Bronchial epithelial cell (primary cell): ENCODE measurements around the gene GTF2I. TPM values are rescaled to one million over a fixed set of nuclear protein-coding genes. Genes with fewer than 3 reads are reported as not detected.
"Not testable (repeated sequence)": the region's sequence is repeated elsewhere in the genome, so short reads cannot be mapped to it uniquely, and the experiment has no call there.

Source experiments
- DNase-seq: peaks from one replicate; pipeline ENCODE4 v3.0.0-alpha.2; 2010; ENCODE audit warnings: low read depth
- FAIRE-seq: peaks from 2 replicates; lab custom pipeline; 2011; peaks lifted over from hg19 to GRCh38; lab: Jason Lieb, UNC
- H3K27me3 ChIP-seq: 2 replicates; pipeline ENCODE4 v1.5.1; 2011; ENCODE audit warnings: low read length; ENCODE audit not compliant: control insufficient read depth, insufficient read depth
- H3K36me3 ChIP-seq: 2 replicates; pipeline ENCODE4 v1.5.1; 2011; ENCODE audit warnings: low read length; ENCODE audit not compliant: control insufficient read depth, insufficient read depth
- H3K4me3 ChIP-seq: 2 replicates; pipeline ENCODE4 v1.5.1; 2011; ENCODE audit warnings: mild to moderate bottlenecking, low read depth, low read length, control low read depth
- CTCF ChIP-seq: IDR thresholded peaks from 2 replicates; pipeline ENCODE4 v1.5.1; 2011; ENCODE audit warnings: mild to moderate bottlenecking, moderate library complexity, low read length, control low read depth, inconsistent platforms; ENCODE audit not compliant: insufficient read depth, severe bottlenecking
- total RNA-seq: library from RNA; depleted of rRNA; stranded (reverse); fragments of >200 nt; gene quantifications from 2 replicates; pipeline ENCODE4 v1.2.1, GENCODE V29; 2014

Gene GTF2I
- total RNA-seq, 1 donor from 2014 or later = 46.1 TPM

- FAIRE-seq (no peak), DNase-seq (peak; percentile 31)
- no peaks in the 10 kb centered on the region for H3K36me3 ChIP-seq
- TF ChIP-seq CTCF = no peak
- no peaks in the 10 kb centered on the region for H3K27me3 ChIP-seq
- H3K4me3 ChIP-seq = no peak overlapping the region
These were observed 2.2 kb upstream of the GTF2I start for GRCh38 chr7:74655324-74655723.

- no peak for DNase-seq
- TF ChIP-seq CTCF = no peak
- no peaks in the 10 kb centered on the region for H3K27me3 ChIP-seq
- no peaks in the 10 kb centered on the region for H3K36me3 ChIP-seq
- no peak for FAIRE-seq
- H3K4me3 ChIP-seq = peak overlapping the region; percentile 77
These were observed 1.6 kb upstream of the GTF2I start for GRCh38 chr7:74655768-74656440.

- no peaks in the 10 kb centered on the region for H3K27me3 ChIP-seq
- no peak for DNase-seq
- no peak for FAIRE-seq
- H3K36me3 ChIP-seq = peaks cover 2% of the 10 kb centered on the region
- H3K4me3 ChIP-seq = peak overlapping the region; percentile 77
- peak; percentile 8 for TF ChIP-seq CTCF
These were observed 1.1 kb upstream of the GTF2I start for GRCh38 chr7:74656441-74656836.

- Histone ChIP-seq H3K27me3 (no peaks in the 10 kb centered on the region), H3K36me3 (peaks cover 3% of the 10 kb centered on the region), H3K4me3 (peak overlapping the region; percentile 77)
- FAIRE-seq = no peak
- DNase-seq = peak; percentile 83
- TF ChIP-seq CTCF = peak; percentile 35
These were observed 454 bp upstream of the GTF2I start for GRCh38 chr7:74656837-74657691.

GRCh38 chr7:74658178-74659004, 873 bp downstream of the GTF2I start:
- no peak for TF ChIP-seq CTCF
- peaks cover 3% of the 10 kb centered on the region for H3K36me3 ChIP-seq
- no peaks in the 10 kb centered on the region for H3K27me3 ChIP-seq
- DNase-seq (peak; percentile 71), FAIRE-seq (no peak)
- peak overlapping the region; percentile 77 for H3K4me3 ChIP-seq

GRCh38 chr7:74660202-74660601, 2.7 kb downstream of the GTF2I start:
- not testable (repeated sequence) for H3K36me3 ChIP-seq, H3K27me3 ChIP-seq, DNase-seq, FAIRE-seq, H3K4me3 ChIP-seq

- not testable (repeated sequence) for H3K36me3 ChIP-seq, H3K4me3 ChIP-seq, FAIRE-seq, H3K27me3 ChIP-seq, DNase-seq
These were observed 4.6 kb downstream of the GTF2I start for GRCh38 chr7:74661836-74662794.
